ENCODE measurements around the gene PAK1. TPM values are rescaled to one million over a fixed set of nuclear protein-coding genes. Genes with fewer than 3 reads are reported as not detected.

PAK1 gene
- total RNA-seq, 1 donor from 2014 or later, result 7.7 TPM

- no peak for DNase-seq
- TF ChIP-seq, protein P1, sequence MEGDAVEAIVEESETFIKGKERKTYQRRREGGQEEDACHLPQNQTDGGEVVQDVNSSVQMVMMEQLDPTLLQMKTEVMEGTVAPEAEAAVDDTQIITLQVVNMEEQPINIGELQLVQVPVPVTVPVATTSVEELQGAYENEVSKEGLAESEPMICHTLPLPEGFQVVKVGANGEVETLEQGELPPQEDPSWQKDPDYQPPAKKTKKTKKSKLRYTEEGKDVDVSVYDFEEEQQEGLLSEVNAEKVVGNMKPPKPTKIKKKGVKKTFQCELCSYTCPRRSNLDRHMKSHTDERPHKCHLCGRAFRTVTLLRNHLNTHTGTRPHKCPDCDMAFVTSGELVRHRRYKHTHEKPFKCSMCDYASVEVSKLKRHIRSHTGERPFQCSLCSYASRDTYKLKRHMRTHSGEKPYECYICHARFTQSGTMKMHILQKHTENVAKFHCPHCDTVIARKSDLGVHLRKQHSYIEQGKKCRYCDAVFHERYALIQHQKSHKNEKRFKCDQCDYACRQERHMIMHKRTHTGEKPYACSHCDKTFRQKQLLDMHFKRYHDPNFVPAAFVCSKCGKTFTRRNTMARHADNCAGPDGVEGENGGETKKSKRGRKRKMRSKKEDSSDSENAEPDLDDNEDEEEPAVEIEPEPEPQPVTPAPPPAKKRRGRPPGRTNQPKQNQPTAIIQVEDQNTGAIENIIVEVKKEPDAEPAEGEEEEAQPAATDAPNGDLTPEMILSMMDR (IDR thresholded peaks at IDR 0.05; ENCODE audit: borderline replicate concordance), result no peak
- Histone ChIP-seq H3K9me3 (replicated peaks) (no peaks in the 10 kb centered on the region), H3K4me1 (no peaks in the 10 kb centered on the region), H3K4me3 (no peak overlapping the region), H3K36me3 (no peaks in the 10 kb centered on the region), H3K27ac (replicated peaks) (no peak overlapping the region), H3K27me3 (ENCODE audit: low read depth) (no peaks in the 10 kb centered on the region)
- intact Hi-C loops (cut with micrococcal nuclease), result no loop called here
Observed at GRCh38 chr11:77454867-77455655, 18.8 kb downstream of the PAK1 start.

- no peak overlapping the region for H3K27ac ChIP-seq (replicated peaks)
- DNase-seq, result no peak
- H3K9me3 ChIP-seq (replicated peaks), result no peaks in the 10 kb centered on the region
- intact Hi-C loops (cut with micrococcal nuclease), result no loop called here
- no peak overlapping the region for H3K4me3 ChIP-seq
- H3K36me3 ChIP-seq, result no peaks in the 10 kb centered on the region
- TF ChIP-seq, protein P1 (IDR thresholded peaks at IDR 0.05; ENCODE audit: borderline replicate concordance), result no peak
- H3K27me3 ChIP-seq (ENCODE audit: low read depth), result no peaks in the 10 kb centered on the region
- H3K4me1 ChIP-seq, result no peaks in the 10 kb centered on the region
Observed at GRCh38 chr11:77450227-77450626, 23.7 kb downstream of the PAK1 start.

DNA sequence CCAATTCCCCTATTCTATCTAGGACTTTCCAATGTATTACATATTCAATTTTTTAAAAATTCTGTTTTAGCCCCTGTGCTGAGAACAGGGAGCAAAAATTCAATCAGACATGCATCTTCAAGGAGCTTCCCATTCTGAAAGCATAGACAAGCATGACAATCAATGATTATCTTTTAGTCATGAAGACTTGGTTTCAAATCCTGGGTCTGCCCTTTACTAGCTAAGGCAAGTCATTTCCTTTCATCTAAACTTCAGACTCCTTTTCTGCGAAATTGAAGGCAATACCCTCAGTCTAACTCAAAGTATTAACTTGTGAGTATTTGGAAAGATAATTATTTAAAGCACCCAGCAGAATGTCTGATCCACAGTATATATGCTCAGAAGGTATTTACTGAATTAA lies 24.1 kb downstream of the PAK1 start:
- H3K27ac ChIP-seq (replicated peaks), result no peak overlapping the region
- no peaks in the 10 kb centered on the region for H3K36me3 ChIP-seq
- DNase-seq, result no peak
- intact Hi-C loops (cut with micrococcal nuclease), result no loop called here
- H3K27me3 ChIP-seq (ENCODE audit: low read depth), result no peaks in the 10 kb centered on the region
- no peaks in the 10 kb centered on the region for H3K9me3 ChIP-seq (replicated peaks)
- TF ChIP-seq, protein P1 (IDR thresholded peaks at IDR 0.05; ENCODE audit: borderline replicate concordance), result no peak
- H3K4me1 ChIP-seq, result no peaks in the 10 kb centered on the region
- no peak overlapping the region for H3K4me3 ChIP-seq

GRCh38 chr11:77449060-77449521 lies 24.8 kb downstream of the PAK1 start:
- intact Hi-C loops (cut with micrococcal nuclease), result no loop called here
- H3K9me3 ChIP-seq (replicated peaks), result no peaks in the 10 kb centered on the region

DNA sequence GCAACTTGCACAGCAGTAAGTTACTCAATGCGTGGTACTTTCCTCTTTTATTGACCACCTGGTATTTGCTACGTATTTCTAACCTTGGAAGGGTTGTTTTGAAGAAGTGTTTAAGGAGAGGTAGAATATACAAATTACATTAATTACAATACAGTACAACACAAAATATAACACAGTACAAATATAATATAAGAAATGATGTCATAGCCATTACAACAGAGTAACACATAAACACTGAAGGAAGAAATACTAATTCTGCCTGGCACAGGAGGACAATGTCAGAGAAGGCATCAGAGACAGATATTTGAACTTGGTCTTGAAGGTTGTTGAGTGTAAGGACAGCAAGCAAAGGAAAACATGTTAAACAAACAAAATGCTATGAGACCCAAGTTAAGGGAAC lies 25.6 kb downstream of the PAK1 start:
- TF ChIP-seq, protein P1 (IDR thresholded peaks at IDR 0.05; ENCODE audit: borderline replicate concordance), result no peak
- Histone ChIP-seq H3K9me3 (replicated peaks) (no peaks in the 10 kb centered on the region), H3K36me3 (no peaks in the 10 kb centered on the region), H3K27me3 (ENCODE audit: low read depth) (no peaks in the 10 kb centered on the region), H3K4me1 (no peaks in the 10 kb centered on the region), H3K27ac (replicated peaks) (no peak overlapping the region), H3K4me3 (no peak overlapping the region)
- intact Hi-C loops (cut with micrococcal nuclease), result no loop called here
- DNase-seq, result no peak

More at GRCh38 chr11:77449060-77449521, 24.8 kb downstream of the PAK1 start:
- Histone ChIP-seq H3K4me1 (no peaks in the 10 kb centered on the region), H3K4me3 (no peak overlapping the region), H3K27me3 (ENCODE audit: low read depth) (no peaks in the 10 kb centered on the region), H3K36me3 (no peaks in the 10 kb centered on the region), H3K27ac (replicated peaks) (no peak overlapping the region)
- DNase-seq, result no peak
- TF ChIP-seq, protein P1 (IDR thresholded peaks at IDR 0.05; ENCODE audit: borderline replicate concordance), result no peak

All from left ventricle myocardium inferior (tissue), 1 donor.